ENCODE measurements around the gene CLIC2. TPM values are rescaled to one million over a fixed set of nuclear protein-coding genes. Genes with fewer than 3 reads are reported as not detected.

Gene CLIC2
- total RNA-seq, 1 experiment from 2014 or later: 0.89 TPM

GRCh38 chrX:155293771-155294170 lies 40.6 kb downstream of the CLIC2 start:
- intact Hi-C loops (cut with micrococcal nuclease): no loop called here
- Histone ChIP-seq H3K79me2 (ENCODE audit: insufficient read depth, low read length) (no peaks in the 10 kb centered on the region), H3K27me3 (ENCODE audit: insufficient read depth, low read length) (no peaks in the 10 kb centered on the region), H3K9me2 (ENCODE audit: insufficient read depth) (no peaks in the 10 kb centered on the region), H3K4me1 (ENCODE audit: control insufficient read depth in 1 of 2, insufficient read depth in 2 of 2, low read length in 2 of 2) (no peaks in the 10 kb centered on the region), H3K9ac (ENCODE audit: low read length) (no peak overlapping the region), H3K9me3 (ENCODE audit: control insufficient read depth in 1 of 2, insufficient read depth in 1 of 2, low read depth in 1 of 2, low read length in 2 of 2) (no peaks in the 10 kb centered on the region), H3K36me3 (ENCODE audit: control insufficient read depth in 1 of 2, insufficient read depth in 2 of 2, low read length in 2 of 2) (no peaks in the 10 kb centered on the region), H3K4me2 (ENCODE audit: low read length) (no peak overlapping the region), H3K27ac (ENCODE audit: low read depth, low read length) (no peak overlapping the region), H3K4me3 (replicated peaks in 1 of 2; ENCODE audit: low read depth in 1 of 2, low read length in 2 of 2) (no peak overlapping the region), H4K20me1 (ENCODE audit: insufficient read depth) (no peaks in the 10 kb centered on the region), H2AFZ (ENCODE audit: low read depth, low read length, poor library complexity, severe bottlenecking) (no peak overlapping the region)
- POLR2A ChIA-PET: no interaction called here
- ATAC-seq (no peak), DNase-seq (ENCODE audit: low read depth, low spot score) (no peak)
- TF ChIP-seq ATF3 (IDR thresholded peaks at IDR 0.05) (no peak), EZH2 (IDR thresholded peaks at IDR 0.05) (no peak), ZBTB33 (IDR thresholded peaks at IDR 0.05; ENCODE audit: extremely low read depth, insufficient replicate concordance, low read length) (no peak), FOSL1 (IDR thresholded peaks at IDR 0.05; ENCODE audit: low read depth) (no peak), SIN3A (IDR thresholded peaks at IDR 0.05; ENCODE audit: low read depth) (no peak), ZNF274 (IDR thresholded peaks at IDR 0.05; ENCODE audit: low read depth, low read length) (no peak), TCF7L2 (IDR thresholded peaks at IDR 0.05; ENCODE audit: borderline replicate concordance, extremely low read depth, insufficient read depth, insufficient read length) (no peak), POLR2AphosphoS5 (IDR thresholded peaks at IDR 0.05; ENCODE audit: low read depth, low read length) (no peak), EGR1 (IDR thresholded peaks at IDR 0.05; ENCODE audit: low read depth) (no peak), EZH2phosphoT487 (IDR thresholded peaks at IDR 0.05; ENCODE audit: borderline replicate concordance) (no peak), ELF1 (IDR thresholded peaks at IDR 0.05; ENCODE audit: borderline replicate concordance, low read depth) (no peak), CTCF (IDR thresholded peaks at IDR 0.05 in 2 of 3, conservative IDR thresholded peaks at IDR 0.05 in 1 of 3; ENCODE audit: borderline replicate concordance in 1 of 3, insufficient read depth in 1 of 3, low read depth in 2 of 3, low read length in 2 of 3) (no peak), MAX (IDR thresholded peaks at IDR 0.05) (no peak), JUND (IDR thresholded peaks at IDR 0.05) (no peak), CEBPB (IDR thresholded peaks at IDR 0.05; ENCODE audit: low read depth) (no peak), RAD21 (IDR thresholded peaks at IDR 0.05; ENCODE audit: low read depth) (no peak), SRF (IDR thresholded peaks at IDR 0.05; ENCODE audit: low read depth) (no peak), SP1 (IDR thresholded peaks at IDR 0.05; ENCODE audit: low read depth) (no peak)
- RAD21 ChIA-PET (ENCODE audit: low non-redundant PET in 1 of 2, low total read pairs in 2 of 2, uncharacterized antibody in 2 of 2, unreplicated experiment in 2 of 2): no interaction called here
- CTCF ChIA-PET: no interaction called here
- BruUV-seq (replicated peaks): no TSS peak
